Esophagus muscularis mucosa (tissue), 4 donors: ENCODE measurements around the gene FUT8. TPM values are rescaled to one million over a fixed set of nuclear protein-coding genes. Genes with fewer than 3 reads are reported as not detected.
A peak's percentile ranks its signal among the peaks of the same experiment; 100 is the strongest.

Experiments used
- DNase-seq: peaks from one replicate; pipeline ENCODE4 v3.0.0-alpha.2; 2017; ENCODE audit errors: extremely low spot score
- H3K27ac ChIP-seq, 4 donors: fragments of 200-600 bp; sonication (generic); replicated peaks in 1 of 4; 1 replicate in 3 of 4; 2 replicates in 1 of 4; pipeline ENCODE4 v1.5.1; 2016 to 2019; ENCODE audit warnings: mild to moderate bottlenecking in 1 of 4
- H3K27me3 ChIP-seq, 4 donors: fragments of 200-600 bp; sonication (generic); one replicate each; pipeline versions ENCODE4 v1.5.1 to v1.6.0; 2016 to 2019
- H3K36me3 ChIP-seq, 4 donors: fragments of 200-600 bp; sonication (generic); one replicate each; pipeline ENCODE4 v1.5.1; 2016 to 2019
- H3K4me1 ChIP-seq, 4 donors: fragments of 200-600 bp; sonication (generic); one replicate each; pipeline ENCODE4 v1.5.1; 2016 to 2019
- H3K4me3 ChIP-seq, 4 donors: fragments of 200-600 bp; sonication (generic); 1 replicate in 2 of 4; 2 replicates in 2 of 4; pipeline ENCODE4 v1.5.1; 2016 to 2019; ENCODE audit warnings: mild to moderate bottlenecking in 4 of 4, moderate library complexity in 1 of 4
- H3K9me3 ChIP-seq, 4 donors: fragments of 200-600 bp; sonication (generic); 1 replicate in 3 of 4; 2 replicates in 1 of 4; pipeline ENCODE4 v1.5.1; 2016 to 2019
- EP300 ChIP-seq: sonication (generic); formaldehyde crosslinking; IDR thresholded peaks from one replicate; pipeline ENCODE4 v1.6.1; 2017; ENCODE audit warnings: antibody characterized with exemption
- POLR2A ChIP-seq: fragments of 450-650 bp; IDR thresholded peaks from one replicate; pipeline ENCODE4 v1.6.1; 2017; ENCODE audit warnings: antibody characterized with exemption, moderate library complexity, mild to moderate bottlenecking, low read depth
- POLR2AphosphoS5 ChIP-seq, 2 donors: sonication (generic); formaldehyde crosslinking; IDR thresholded peaks; one replicate each; pipeline ENCODE4 v1.6.1; 2017; ENCODE audit warnings: antibody characterized with exemption in 2 of 2
- WGBS: methylation state at CpG from one replicate; pipeline ENCODE4 v1.1.5; 2018; 5-methylcytosine and 5-hydroxymethylcytosine counted together
- intact Hi-C: fragments of 100-400 bp; cut with DNase I; formaldehyde crosslinking; loops from one replicate; pipeline ENCODE4 v1.15.1; 2023
- total RNA-seq, 4 donors: library from RNA; depleted of rRNA; stranded (reverse); fragments of >200 nt; gene quantifications; one replicate each; pipeline versions ENCODE4 v1.1.0 to v1.2.1, GENCODE V29; 2016
- TF ChIP-seq, protein P1 (sequence below), 3 experiments: fragments of 200-600 bp in 2 of 3; fragments of 450-650 bp in 1 of 3; sonication (generic) in 2 of 3; IDR thresholded peaks; one replicate each; pipeline ENCODE4 v1.5.1; 2017 to 2019; ENCODE audit warnings: antibody characterized with exemption in 3 of 3, mild to moderate bottlenecking in 2 of 3, moderate library complexity in 1 of 3

The FUT8 gene
- total RNA-seq, 4 donors from 2014 or later, result 12.8 to 22.2 (median 20.1) TPM

GRCh38 chr14:65387628-65388027 is 24.9 kb upstream of the FUT8 start:
- no peaks in the 10 kb centered on the region for H3K36me3 ChIP-seq
- H3K27me3 ChIP-seq, result no peaks in the 10 kb centered on the region
- no peak for TF ChIP-seq EP300
- TF ChIP-seq POLR2AphosphoS5 (IDR thresholded peaks at IDR 0.05), result no peak
- TF ChIP-seq, protein P1, sequence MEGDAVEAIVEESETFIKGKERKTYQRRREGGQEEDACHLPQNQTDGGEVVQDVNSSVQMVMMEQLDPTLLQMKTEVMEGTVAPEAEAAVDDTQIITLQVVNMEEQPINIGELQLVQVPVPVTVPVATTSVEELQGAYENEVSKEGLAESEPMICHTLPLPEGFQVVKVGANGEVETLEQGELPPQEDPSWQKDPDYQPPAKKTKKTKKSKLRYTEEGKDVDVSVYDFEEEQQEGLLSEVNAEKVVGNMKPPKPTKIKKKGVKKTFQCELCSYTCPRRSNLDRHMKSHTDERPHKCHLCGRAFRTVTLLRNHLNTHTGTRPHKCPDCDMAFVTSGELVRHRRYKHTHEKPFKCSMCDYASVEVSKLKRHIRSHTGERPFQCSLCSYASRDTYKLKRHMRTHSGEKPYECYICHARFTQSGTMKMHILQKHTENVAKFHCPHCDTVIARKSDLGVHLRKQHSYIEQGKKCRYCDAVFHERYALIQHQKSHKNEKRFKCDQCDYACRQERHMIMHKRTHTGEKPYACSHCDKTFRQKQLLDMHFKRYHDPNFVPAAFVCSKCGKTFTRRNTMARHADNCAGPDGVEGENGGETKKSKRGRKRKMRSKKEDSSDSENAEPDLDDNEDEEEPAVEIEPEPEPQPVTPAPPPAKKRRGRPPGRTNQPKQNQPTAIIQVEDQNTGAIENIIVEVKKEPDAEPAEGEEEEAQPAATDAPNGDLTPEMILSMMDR (IDR thresholded peaks at IDR 0.05), result no peak
- TF ChIP-seq POLR2A, result no peak
- no peaks in the 10 kb centered on the region for H3K9me3 ChIP-seq
- 100% methylated on average over 1 of the region's 1 CpG for WGBS
- no peaks in the 10 kb centered on the region for H3K4me1 ChIP-seq
- intact Hi-C loops, result no loop called here
- no peak for DNase-seq
- H3K27ac ChIP-seq, result no peak overlapping the region
- no peak overlapping the region for H3K4me3 ChIP-seq

DNA sequence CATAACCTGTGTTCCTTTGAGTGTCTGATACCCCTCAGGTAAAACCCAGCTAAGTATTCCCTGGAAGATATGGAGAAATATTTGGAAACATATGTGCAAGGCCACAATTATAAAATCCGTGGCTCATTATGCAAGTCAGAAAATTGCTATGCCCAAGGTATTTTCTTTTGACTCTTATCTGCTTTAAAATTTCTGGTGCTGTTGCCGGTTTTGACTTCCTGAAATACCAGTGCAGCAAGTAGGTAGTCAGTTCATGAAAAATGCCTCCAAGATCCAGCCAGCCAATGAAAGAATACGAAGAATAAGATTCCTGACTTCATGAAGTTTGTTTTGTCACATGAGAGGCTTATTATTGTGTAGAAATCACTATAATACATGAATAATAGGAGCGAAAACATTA is 20.2 kb upstream of the FUT8 start:
- DNase-seq, result no peak
- Histone ChIP-seq H3K9me3 (peaks cover 0 to 13% (median 9%) of the 10 kb centered on the region in 4 donors), H3K27me3 (no peaks in the 10 kb centered on the region), H3K36me3 (no peaks in the 10 kb centered on the region), H3K4me1 (no peaks in the 10 kb centered on the region), H3K27ac (no peak overlapping the region), H3K4me3 (no peak overlapping the region)
- TF ChIP-seq, protein P1 (IDR thresholded peaks at IDR 0.05), result no peak
- TF ChIP-seq POLR2A (no peak), POLR2AphosphoS5 (IDR thresholded peaks at IDR 0.05) (no peak), EP300 (no peak)
- WGBS, result 75% methylated on average over 4 of the region's 4 CpGs
- intact Hi-C loops, result no loop called here

DNA sequence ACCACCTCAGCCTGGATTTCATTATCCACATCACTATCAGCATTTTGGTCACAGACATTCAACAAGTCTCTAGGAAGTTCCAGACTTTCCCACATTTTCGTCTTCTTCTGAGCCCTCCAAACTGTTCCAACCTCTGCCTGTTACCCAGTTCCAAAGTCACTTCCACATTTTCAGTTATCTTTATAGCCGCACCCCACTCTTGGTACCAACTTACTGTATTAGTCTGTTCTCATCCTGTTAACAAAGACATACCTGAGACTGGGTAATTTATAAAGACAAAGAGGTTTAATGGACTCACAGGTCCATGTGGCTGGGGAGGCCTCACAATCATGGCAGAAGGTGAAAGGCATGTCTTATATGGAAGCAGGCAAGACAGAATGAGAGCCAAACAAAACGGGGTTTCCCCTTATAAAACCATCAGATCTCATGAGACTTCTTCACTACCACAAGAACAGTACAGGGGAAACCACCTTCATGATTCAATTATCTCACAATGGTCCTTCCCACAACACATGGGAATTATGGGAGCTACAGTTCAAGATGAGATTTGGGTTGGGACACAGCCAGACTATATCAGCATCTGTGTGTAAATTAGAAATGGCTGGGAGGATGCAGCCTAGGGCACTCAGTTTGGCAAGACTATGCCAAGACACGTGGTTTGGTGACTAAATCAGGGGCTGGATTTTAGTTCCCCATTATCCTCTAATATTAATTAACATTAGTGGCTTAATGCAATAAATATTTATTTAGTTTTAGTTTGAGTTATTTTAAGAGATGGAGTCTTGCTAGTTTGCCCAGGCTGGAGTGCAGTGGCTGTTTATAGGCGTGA is 16.2 kb upstream of the FUT8 start:
- WGBS, result 78% methylated on average over 5 of the region's 5 CpGs
- intact Hi-C loops, result no loop called here
- H3K4me3 ChIP-seq, result no peak overlapping the region
- H3K9me3 ChIP-seq, result peaks cover 0 to 13% (median 9%) of the 10 kb centered on the region in 4 donors
- no peaks in the 10 kb centered on the region for H3K27me3 ChIP-seq
- TF ChIP-seq EP300 (no peak), POLR2AphosphoS5 (IDR thresholded peaks at IDR 0.05) (no peak), POLR2A (no peak)
- TF ChIP-seq, protein P1 (IDR thresholded peaks at IDR 0.05), result no peak
- no peaks in the 10 kb centered on the region for H3K4me1 ChIP-seq
- DNase-seq, result peak; percentile 24
- H3K36me3 ChIP-seq, result no peaks in the 10 kb centered on the region
- H3K27ac ChIP-seq, result no peak overlapping the region

GRCh38 chr14:65403231-65403630 is 9.3 kb upstream of the FUT8 start:
- H3K9me3 ChIP-seq, result no peaks in the 10 kb centered on the region
- no peak overlapping the region for H3K27ac ChIP-seq
- H3K36me3 ChIP-seq, result no peaks in the 10 kb centered on the region
- no peak overlapping the region for H3K4me3 ChIP-seq
- intact Hi-C loops, result no loop called here
- peak; percentile 3 for DNase-seq
- no peaks in the 10 kb centered on the region for H3K27me3 ChIP-seq
- no peak for TF ChIP-seq EP300
- TF ChIP-seq POLR2A, result no peak
- TF ChIP-seq POLR2AphosphoS5 (IDR thresholded peaks at IDR 0.05), result no peak
- TF ChIP-seq, protein P1 (IDR thresholded peaks at IDR 0.05), result no peak
- no peaks in the 10 kb centered on the region for H3K4me1 ChIP-seq
